ENCODE results near the gene CELF5. TPM values are rescaled to one million over a fixed set of nuclear protein-coding genes. Genes with fewer than 3 reads are reported as not detected.

CELF5 gene
- total and polyA plus RNA-seq, 9 donors, result 1.3 to 6.4 (median 2.8) TPM

DNA sequence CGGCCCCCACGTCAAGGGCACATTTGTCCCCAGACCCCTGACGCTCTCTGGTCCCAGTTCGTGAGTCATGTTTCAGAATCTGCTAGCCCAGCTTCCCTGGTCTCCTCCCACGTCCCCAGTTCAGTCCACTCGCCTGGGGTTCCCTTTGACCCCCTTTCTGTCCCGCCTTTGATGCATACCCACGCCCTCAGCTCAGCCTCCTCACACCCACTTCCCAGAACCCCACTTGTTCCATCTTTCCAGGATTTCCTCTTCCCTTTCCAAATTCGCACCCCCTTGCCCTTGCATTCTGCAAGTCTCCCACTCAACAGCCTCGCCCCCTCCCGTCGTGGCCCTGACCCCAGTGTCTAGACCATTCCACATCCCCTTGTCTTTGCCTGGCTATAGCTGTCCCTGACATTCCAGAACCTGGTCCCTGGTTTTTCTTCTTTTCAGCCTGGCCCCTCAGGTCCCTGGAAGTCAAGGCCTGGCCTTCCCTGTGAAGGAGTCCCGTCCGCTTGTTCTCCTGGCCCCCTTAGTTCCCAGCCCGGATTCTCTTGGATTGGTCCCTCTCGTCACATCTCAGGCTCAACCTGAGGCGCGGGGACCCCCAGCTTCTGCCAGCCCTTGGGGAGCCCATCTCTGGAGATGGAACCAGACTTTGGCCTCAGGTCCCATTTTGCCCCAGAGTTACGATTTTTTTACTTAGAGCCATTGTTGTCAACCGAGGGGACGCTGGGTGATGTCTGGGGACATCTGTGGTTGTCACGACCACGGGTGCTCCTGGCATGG, 37.4 kb upstream of the CELF5 start:
- Histone ChIP-seq H3K9me3 (no peaks in the 10 kb centered on the region), H3K27me3 (no peaks in the 10 kb centered on the region), H3K4me1 (ENCODE audit: insufficient read depth) (peaks cover 11% of the 10 kb centered on the region), H3K36me3 (no peaks in the 10 kb centered on the region), H3K27ac (no peak overlapping the region), H3K4me3 (peak overlapping the region; percentile 87)
- peak in 2 of 5 donors; percentile 28 to 43 for DNase-seq
- 50 to 61% (median 52%) methylated on average over 23 of the region's 23 CpGs for WGBS, 3 donors
- intact Hi-C loops (cut with DNase I), result no loop called here
- no peak for TF ChIP-seq EP300 (IDR thresholded peaks at IDR 0.05)

DNA sequence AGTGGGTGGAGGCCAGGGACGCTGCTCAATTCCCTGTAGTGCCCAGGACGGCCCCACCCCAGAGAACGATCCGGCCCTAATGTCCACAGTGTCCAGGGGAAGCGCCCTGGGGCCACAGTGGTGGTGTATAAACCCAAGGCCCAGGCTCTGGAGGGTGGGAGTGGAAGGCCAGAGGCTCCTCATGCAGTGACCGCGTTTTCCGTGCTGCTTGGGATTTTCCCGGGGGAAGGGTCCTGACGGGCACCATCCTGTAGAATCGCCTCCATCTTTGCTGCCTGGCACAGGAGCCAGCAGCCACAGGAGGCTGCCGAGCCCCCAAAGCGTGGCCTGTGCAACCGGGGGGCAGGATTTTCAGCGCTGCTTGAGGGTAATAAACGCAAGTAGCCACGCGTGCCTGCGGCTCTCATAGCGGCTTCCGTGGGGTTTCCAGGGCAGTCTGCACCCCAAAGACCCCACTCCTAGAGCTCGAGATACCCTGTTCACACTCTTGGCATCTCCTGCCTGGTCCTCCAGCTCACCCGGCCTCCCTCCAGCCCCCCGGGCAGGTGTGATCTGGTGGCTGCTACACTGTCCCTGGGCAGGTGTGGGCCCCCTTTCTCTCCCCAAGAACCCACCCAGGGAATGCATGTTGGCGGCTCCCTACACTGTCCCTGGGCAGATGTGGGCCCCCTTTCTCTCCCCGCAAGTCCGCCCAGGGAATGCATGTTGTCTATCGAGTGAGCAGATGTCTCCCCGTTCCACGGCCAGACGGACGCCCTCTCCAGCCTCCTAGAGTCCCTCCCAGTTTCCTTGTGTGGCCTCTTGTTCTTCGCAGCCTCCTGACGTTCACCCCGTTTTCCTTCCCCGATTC, 36.6 kb upstream of the CELF5 start:
- Histone ChIP-seq H3K9me3 (no peaks in the 10 kb centered on the region), H3K4me3 (no peak overlapping the region), H3K36me3 (no peaks in the 10 kb centered on the region), H3K27me3 (no peaks in the 10 kb centered on the region), H3K27ac (no peak overlapping the region), H3K4me1 (ENCODE audit: insufficient read depth) (peaks cover 11% of the 10 kb centered on the region)
- peak in 1 of 5 donors; percentile 36 for DNase-seq
- 86 to 88% (median 88%) methylated on average over 36 of the region's 36 CpGs for WGBS, 3 donors
- intact Hi-C loops (cut with DNase I), result no loop called here
- TF ChIP-seq EP300 (IDR thresholded peaks at IDR 0.05) (no peak), POLR2A (IDR thresholded peaks at IDR 0.05) (no peak)
- TF ChIP-seq, protein P1, sequence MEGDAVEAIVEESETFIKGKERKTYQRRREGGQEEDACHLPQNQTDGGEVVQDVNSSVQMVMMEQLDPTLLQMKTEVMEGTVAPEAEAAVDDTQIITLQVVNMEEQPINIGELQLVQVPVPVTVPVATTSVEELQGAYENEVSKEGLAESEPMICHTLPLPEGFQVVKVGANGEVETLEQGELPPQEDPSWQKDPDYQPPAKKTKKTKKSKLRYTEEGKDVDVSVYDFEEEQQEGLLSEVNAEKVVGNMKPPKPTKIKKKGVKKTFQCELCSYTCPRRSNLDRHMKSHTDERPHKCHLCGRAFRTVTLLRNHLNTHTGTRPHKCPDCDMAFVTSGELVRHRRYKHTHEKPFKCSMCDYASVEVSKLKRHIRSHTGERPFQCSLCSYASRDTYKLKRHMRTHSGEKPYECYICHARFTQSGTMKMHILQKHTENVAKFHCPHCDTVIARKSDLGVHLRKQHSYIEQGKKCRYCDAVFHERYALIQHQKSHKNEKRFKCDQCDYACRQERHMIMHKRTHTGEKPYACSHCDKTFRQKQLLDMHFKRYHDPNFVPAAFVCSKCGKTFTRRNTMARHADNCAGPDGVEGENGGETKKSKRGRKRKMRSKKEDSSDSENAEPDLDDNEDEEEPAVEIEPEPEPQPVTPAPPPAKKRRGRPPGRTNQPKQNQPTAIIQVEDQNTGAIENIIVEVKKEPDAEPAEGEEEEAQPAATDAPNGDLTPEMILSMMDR (IDR thresholded peaks at IDR 0.05), result no peak

DNA sequence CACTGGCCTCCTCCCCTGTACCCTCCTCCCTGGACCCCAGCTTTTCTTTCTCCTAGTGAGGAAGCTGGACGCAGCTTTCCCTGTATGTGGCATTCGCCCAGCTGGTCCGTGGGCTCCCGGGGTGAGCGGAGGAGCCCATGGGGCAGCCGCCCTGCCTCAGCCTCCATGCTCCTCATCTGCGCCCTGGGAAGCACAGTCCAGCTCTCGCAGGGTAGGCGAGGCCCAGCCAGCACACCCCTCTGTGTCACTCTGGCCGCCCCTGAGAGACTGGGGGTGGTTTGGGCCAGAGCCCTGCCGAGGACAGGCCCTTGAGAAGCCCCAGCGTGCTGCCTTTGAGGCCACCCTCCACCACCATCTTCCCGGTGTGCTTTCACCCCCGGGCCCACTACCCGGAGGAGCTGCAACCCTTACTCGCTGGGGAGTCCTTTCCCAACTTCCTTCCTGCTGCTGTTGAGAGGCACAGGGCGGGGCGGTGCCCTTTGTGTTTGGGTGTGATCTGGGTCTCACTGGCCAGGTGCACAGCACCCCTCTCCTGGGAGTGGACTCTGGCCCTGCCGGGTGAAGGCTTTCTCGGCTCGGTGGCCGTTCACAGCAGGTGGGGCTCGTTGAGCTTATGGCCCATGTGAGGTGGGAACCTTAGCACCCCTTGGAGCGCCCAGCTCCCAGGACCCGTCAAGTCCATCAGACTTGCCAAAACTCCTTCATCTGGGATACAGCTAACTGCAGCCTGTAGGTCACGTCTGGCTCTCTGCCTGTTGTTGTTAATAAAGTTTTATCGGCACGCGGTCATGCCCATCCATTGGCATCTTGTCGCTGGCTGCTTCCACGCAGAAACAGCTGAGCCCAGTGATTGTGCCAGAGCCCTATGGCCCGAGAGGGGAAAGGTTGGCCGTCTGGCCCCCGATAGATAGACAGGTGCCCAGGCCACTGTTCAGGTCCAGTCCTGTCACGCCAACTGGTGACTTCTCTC, 35.5 kb upstream of the CELF5 start:
- Histone ChIP-seq H3K27me3 (no peaks in the 10 kb centered on the region), H3K4me3 (no peak overlapping the region), H3K9me3 (no peaks in the 10 kb centered on the region), H3K4me1 (ENCODE audit: insufficient read depth) (peaks cover 11% of the 10 kb centered on the region), H3K36me3 (no peaks in the 10 kb centered on the region), H3K27ac (no peak overlapping the region)
- intact Hi-C loops (cut with DNase I), result no loop called here
- WGBS, 3 donors, result 92 to 95% (median 94%) methylated on average over 34 to 35 of the region's 35 CpGs
- DNase-seq, result peak in 2 of 5 donors; percentile 14 to 24
- no peak for TF ChIP-seq POLR2A (IDR thresholded peaks at IDR 0.05)
- TF ChIP-seq, protein P1 (IDR thresholded peaks at IDR 0.05), result no peak
- TF ChIP-seq EP300 (IDR thresholded peaks at IDR 0.05), result no peak

DNA sequence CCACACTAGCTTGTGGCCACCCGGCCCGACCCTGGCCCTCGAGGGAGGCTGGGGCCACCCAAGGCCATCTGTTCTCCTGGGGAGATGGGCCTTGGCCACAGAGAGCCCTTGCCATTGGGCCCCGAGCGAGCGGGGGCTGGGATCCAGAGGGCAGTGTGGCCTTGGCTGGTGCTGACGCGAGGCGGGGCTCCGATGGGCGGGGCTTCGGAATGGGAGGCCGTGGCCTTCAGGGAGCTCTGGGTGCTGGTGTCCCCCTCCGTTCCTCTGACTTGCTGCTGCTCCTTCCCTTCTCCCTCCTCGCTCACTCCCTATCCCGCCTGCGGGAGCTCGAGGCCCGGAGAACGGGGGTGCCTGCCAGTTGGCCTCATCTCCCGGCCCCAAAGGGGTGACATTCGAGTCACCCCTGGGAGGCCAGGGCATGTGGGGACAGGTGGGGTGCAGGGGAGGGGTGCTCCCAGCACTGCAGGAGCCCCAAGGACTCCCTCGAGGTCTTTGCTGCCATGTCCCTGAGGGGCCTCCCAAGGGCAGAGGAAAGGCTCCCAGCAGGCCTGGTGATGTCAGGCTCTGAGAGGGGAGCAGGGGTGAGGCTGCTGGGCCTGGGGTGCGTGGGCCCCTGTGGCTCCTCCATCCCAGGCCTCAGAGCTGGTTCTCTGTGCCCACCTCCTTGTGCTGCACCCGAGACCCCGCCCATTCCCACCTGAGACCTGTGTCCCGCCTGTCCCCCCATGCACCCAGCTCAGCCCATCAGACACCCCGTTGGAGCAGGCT, 34.6 kb upstream of the CELF5 start:
- intact Hi-C loops (cut with DNase I), result no loop called here
- TF ChIP-seq, protein P1 (IDR thresholded peaks at IDR 0.05), result no peak
- TF ChIP-seq POLR2A (IDR thresholded peaks at IDR 0.05) (no peak), EP300 (IDR thresholded peaks at IDR 0.05) (no peak)
- Histone ChIP-seq H3K4me1 (ENCODE audit: insufficient read depth) (peaks cover 11% of the 10 kb centered on the region), H3K27ac (no peak overlapping the region), H3K27me3 (no peaks in the 10 kb centered on the region), H3K4me3 (no peak overlapping the region), H3K9me3 (no peaks in the 10 kb centered on the region), H3K36me3 (no peaks in the 10 kb centered on the region)
- DNase-seq, result peak in 2 of 5 donors; percentile 19 to 43
- 75 to 83% (median 76%) methylated on average over 24 to 28 of the region's 28 CpGs for WGBS, 3 donors

All from ovary (tissue), 9 donors.